ENCODE data around the gene LAD1.

The LAD1 gene

DNA sequence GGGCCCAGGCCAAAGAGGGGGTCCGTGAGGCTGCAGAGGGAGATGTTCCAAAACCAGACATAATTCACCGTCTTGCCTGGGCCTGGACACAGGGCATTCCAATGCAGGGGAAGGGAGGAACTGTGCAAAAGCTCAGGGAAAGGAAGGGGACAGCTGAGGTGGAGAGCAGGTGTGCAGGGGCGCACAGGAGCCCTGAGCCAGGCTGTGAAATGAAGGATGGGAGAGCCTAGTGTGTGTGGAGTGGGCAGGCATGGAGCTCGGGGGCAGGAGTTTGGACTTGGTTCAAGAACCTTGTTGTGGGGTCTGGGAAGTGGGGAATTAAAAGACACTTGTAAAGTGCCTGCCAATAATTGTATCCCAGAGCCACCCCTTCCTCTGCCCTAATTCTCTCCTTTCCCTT is 20.1 kb upstream of the LAD1 start:
- DNase-seq (ENCODE audit: low spot score): no peak

DNA sequence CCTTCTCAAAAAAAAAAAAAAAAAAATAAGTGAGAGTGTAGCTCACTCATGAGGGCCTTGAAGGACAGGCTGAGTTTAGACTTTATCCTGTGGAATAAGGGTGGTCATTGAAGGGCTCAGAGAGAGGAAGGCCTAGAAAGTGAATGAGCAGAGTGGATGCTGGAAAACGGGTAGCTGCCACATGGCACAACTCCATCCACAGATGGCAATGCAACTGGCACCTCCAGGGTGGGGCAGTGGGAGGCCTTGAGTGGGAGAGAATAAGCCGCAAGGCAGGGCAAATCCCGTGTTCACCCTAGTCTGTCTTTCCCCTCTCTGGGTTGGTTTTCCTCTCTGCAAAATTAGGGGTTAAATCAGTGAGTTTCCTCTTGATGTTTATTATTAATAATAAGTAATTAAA is 19.3 kb upstream of the LAD1 start:
- DNase-seq (ENCODE audit: low spot score): no peak

DNA sequence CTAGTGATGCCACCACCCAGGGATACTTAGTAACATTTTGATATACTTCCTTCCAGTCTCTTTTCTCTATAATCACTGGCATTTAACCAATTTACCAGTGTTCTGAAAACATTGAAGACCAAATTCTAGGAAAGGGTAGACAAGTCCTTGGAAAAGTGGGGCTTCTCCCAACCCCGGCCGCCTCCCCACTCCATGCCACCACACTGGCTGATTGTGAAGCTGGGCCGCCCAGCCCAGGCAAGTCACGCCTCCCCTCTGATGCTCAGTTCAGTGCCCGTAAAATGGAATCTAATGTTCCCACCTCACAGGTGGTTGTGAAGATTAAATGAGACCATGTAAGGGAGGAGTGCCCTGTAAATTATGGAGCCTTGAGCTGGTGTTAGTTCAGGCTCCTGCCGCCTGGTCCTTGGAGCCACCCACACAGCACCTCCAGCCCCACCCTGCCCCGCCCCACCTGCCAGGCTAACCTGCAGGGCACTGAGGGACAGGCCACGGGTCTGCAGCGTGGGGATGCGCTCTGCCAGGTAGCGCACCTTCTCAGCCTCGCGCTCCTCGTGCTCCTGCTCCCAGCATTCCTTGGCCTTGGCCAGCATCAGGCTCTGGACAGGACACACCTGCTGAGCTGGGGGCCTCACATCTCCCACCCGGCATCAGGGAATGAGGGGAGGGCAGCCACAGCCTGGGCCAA is 15.1 kb upstream of the LAD1 start:
- no peak for DNase-seq (ENCODE audit: low spot score)

DNA sequence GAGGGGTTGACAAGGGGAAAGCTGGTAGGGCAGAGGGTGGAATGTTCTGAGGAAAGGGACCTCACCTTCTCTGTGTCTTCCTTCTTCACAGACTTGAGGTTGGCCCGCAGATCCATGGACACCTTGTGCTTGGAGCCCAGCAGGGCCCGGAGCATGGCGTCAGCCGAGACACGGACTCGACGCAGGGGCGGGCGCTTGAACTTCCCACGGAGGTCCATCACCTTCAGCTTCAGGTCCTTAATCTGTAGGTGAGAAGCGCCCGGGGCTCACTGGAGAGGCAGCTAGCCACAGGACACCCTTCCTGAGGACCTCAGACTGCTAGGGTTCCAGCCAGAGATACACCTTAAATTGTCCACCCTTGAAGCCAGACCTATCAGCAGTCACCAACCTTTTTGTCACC is 12.2 kb upstream of the LAD1 start:
- no peak for DNase-seq (ENCODE audit: low spot score)

DNA sequence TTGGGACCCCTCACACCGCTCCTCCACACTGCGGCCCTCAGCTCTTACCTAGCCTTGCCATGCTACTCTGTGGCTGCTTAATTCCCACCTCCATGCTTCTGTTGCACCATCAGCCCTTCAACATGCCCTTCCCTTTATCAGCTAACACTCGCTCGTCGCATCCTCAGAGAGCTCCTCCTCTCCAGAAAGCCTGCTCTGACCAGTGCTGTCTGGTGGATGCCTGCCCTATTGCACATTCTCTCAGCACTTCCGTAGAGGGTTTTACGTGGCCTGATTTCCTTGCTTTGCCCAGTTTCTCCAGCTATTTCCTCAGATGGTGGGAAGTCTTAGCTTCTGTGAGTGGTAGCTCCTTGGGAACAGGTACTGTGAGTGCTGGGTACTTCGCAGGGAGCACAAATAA is 10.3 kb upstream of the LAD1 start:
- no peak for DNase-seq (ENCODE audit: low spot score)

DNA sequence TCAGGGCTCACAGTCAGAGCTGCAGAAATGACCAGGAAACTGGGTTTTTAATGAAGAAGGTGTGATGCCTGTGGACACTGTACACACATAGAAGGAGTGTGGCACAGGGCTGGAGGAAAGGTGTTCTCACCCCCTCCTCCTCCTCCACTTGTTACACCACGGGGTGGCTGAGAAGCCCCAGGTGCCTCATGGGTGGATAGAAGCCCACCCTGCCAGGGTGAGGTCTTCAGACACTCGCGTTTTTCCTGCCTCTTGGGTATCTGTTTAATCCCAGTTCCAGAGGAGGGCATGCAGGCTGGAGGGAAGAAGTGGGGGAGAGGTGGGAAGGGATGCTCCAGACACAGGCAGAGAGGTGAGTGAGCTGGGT is 9.7 kb upstream of the LAD1 start:
- DNase-seq (ENCODE audit: low spot score): no peak

DNA sequence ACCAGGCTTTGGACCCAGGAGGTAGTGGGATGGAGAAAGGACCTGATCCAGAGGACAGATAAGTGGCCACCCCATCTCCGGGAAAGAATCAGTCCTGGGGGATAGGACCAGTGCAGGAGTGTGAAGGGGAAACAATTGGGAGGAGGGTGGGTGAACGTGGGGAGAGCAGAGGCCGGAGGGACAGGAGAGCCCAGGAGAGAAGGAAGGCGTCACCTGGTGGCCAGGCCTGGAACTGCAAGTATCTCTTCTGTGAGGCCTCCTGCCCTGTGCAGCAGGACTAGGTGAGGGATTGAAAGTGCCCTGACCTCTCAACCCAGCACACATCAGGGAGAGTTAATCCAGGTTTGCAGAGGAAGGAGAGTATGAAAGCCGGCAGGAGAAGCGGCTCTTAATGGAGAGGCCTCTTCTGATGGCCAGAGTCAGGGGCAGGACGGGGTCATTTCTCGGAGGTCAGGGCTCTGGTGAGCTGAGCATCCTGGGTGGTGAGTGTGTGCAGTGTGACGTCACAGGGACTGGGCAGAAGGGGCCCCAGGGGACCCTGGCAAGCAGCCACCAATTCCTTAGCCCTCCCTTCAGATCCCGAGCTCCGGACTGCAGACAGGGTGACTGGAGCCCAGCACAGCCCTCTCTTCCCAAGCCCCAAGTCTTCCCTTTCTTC is 9.2 kb upstream of the LAD1 start:
- DNase-seq (ENCODE audit: low spot score): peak; percentile 90

DNA sequence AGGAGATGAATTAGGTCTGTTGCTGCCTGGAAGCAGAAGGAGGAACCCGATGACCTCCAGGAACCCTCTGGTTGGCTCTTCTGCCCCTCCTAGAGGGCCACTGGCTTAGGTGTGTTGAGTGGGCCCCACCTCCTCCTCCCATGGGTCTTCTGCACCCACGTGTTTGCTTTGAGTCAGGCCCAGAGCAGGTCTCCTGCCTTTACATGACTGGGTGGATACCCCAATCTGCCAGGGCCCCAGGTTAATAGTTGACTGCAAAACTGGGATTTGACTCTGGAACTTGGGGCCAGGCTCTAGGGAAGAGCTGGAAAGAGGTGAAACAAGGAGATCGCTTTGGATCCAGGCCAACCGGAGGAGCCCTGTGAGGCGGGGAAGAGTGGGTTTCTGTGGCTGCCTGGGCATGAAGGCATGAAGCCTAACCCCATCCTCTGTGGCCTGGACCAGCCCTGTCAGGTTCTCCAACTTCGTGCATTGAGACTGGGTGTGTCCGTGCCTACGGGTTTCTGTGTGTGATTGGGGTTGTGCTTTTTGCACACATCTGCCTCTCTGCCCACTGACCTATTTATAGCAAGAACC is 7.8 kb upstream of the LAD1 start:
- DNase-seq (ENCODE audit: low spot score): no peak

DNA sequence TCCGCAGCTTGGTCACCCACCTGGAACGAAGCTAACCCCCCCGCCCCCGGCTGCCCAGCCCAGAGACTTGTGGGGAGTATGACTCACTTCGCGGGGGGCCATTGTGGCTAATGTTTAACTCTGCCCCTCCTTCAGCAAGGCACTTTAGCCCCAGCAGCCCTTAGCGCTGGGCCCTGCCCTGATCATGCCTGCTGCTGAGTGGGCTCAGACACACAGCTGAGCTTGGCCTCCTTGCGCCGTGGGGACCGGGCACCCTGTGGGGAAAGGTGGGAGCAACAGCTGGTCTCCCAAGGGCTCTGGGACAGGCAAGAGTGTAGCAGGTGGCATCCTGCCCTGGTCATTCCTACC is 6.3 kb upstream of the LAD1 start:
- DNase-seq (ENCODE audit: low spot score): no peak

DNA sequence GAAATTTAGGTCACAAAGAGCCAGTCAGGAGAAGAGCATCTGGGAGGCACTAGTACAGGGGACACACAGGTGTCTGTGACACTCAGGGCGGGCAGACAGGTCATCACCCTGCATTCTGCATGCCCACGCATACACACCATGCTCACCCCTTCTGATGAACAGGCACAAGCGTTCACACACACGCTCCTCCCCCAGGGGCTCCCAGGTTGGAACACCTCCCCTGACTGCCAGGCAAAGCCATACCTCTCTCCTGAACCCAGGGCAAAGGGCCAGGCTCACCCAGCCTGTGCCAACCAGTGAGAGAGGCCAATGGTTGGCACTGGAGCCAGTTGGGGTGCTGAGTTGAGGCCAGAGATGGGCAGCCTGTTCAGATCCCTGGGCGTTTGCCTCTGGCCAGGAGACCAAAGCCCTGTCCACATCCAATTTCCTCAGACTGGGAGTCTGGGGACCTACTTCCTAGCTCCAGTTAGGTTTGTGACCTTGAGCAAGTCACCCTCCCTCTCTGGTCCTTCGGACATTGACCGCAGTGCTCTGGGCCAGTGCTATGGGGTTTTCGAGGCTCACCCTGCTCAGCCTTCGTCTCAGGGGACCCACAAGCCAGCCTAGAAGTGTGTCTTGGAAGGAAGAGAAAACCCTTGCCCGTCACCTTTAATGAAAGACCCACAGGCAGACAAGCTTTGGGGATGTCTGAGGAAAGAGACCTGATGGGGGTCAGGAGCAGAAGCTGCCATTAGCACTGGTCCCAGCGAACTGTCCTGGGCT is 5.8 kb upstream of the LAD1 start:
- no peak for DNase-seq (ENCODE audit: low spot score)

DNA sequence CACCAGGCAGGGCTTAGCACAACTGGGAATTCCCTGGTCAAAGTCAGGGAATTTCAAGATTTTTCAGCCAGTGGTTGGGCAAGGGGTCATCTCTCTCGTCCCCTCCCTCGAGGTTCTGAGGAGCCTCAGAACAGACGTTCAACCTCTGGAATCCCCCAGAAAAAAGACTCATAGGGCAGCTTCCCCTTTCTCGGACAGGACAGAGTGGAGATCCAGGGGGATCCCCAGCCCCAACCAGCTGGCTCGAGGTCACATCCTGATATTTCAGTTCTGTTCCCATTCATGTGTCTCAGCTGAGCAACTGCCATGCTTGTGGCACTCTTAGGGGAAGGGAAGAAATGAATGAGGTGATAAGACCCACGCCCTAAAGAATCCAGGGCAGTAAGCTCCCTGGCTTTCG is 4.9 kb upstream of the LAD1 start:
- no peak for DNase-seq (ENCODE audit: low spot score)

DNA sequence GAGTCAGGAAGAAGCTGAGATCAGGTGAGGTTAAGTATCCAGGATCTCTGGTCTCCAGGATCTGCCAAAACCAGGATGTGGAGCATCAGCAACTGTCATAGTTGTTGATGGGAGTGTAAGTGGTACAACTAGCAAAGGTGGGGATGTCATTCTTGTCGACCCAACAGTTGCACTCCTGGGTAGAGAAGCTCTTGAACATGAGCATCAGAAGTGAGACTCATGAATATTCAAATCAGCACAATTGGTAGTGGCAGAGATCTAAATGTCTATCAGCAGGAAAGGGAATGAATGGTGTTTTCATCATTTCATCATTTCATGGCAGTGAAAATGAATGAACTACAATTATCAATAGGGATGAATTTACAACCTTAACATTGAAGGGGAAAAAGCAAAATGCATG is 4.2 kb upstream of the LAD1 start:
- DNase-seq (ENCODE audit: low spot score): no peak

DNA sequence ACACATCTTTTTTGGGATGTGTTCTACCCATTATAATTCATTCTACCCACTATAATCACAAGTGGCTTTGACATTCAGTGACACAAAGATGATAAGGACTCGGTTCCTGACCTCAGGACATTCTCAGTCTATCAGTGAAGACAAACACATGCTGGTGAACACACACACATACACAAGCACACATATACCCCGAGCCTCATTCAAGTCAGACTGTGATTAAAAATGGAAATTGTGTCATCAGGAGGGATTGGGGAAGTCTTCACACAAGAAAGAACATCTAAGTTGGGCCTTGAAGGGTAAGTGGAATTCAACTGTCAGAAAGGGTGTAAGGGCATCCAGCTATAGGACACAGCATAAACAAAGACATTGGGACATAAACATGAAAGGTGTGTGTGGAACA is 2.6 kb upstream of the LAD1 start:
- no peak for DNase-seq (ENCODE audit: low spot score)

DNA sequence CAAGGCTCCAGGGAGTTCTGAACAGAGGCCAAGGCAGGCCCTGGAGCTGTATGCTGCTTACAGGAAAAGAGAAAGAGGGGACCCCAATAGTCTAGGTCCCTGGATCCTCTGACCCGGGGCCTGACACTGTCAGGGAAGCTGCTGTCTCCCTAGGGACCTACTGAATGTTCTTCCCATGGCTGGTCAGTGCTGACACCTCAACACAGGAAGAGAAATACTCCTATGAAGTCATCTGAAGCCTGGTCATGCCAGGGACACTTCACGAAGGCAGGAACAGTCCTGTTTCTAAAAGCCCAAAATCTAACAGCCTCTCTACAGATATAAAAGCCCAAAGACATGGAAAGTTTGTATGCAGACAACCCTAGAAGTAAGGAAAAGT is 1.7 kb upstream of the LAD1 start:
- DNase-seq (ENCODE audit: low spot score): no peak

DNA sequence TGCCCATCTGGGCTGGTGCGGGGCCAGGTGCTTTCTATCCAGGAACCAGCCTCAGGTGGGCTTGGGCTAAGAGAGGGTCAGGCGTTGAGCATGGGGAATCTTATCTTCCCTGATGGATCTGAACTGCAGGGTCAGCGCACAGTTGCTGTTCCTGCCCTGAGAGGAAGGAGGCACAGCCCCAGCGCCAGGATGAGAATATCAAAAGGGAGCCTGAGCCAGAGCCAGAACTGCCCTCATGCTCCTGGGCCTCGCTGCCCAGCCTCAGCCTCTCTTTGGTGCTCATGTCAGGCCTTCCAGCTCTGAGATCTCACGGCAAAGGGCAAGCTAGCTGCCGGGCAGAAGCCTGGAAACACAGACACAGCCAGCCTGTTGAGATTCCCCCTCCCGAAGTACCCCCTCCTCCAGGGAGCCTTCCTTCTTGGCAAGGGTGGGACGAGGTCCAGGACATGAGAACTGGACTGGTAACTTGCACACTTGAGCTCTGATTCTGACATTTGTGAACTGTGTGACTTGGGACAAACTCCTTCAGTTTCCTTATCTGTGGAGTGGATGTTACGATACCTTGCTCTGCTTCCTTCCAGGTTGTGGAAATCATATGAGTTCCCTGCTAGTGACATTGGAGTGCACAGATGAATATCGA is 1.2 kb upstream of the LAD1 start:
- no peak for DNase-seq (ENCODE audit: low spot score)

DNA sequence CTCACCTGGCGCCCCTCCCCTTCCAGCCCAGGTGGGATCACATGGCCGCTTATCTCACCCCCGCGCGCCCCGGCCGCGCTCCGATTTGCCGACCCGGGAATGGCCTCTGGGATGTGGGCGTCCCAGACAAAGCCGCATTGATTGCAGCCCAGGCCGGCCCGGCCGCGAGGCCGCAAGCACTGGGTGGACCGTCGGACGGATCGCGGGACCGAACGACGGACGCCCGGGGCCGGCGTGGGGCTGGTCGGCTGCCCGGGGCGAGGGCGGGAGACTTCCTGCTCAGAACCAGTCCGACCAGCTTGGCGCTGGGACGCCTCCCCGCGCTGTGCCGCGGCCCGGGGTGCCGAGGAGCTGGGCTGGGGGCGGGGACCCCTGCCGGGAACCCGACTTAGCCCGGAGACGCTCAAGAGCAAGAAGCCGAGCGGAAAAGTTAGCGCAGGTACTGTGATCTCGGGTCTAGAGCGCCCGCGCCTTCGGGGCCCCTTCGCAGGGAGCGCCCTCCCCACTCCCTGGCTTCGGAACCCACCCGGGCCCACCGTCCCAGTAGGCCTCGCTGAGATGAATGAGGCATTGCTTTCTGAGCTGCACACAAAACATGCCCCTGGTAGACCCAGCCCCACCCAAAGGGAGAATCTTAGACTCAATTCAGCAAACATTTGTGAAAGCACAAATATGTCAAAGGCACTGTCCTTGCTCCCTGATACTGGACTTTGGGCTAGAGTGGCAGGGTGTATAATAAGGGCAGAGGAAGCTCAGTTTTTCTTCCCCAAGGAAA is 415 bp upstream of the LAD1 start:
- DNase-seq (ENCODE audit: low spot score): peak; percentile 70

DNA sequence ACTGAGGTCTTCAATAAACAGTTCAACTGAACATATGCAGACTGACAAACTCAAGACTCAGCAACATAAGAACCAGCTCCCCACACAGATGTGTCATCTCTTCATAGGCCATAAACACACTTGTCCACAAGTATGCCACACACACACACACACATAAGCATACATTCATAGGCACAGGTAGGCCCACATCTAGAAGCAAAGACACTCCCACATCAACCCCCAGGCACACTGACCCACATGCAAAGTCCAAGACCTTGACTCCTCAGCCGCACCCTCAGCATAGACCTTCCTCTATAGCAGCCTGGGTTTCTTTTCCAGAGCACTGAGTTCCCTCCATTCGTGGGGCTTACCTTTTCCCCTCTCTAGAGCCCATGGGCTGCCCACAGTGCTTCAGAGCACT is 1.4 kb downstream of the LAD1 start:
- DNase-seq (ENCODE audit: low spot score): no peak

DNA sequence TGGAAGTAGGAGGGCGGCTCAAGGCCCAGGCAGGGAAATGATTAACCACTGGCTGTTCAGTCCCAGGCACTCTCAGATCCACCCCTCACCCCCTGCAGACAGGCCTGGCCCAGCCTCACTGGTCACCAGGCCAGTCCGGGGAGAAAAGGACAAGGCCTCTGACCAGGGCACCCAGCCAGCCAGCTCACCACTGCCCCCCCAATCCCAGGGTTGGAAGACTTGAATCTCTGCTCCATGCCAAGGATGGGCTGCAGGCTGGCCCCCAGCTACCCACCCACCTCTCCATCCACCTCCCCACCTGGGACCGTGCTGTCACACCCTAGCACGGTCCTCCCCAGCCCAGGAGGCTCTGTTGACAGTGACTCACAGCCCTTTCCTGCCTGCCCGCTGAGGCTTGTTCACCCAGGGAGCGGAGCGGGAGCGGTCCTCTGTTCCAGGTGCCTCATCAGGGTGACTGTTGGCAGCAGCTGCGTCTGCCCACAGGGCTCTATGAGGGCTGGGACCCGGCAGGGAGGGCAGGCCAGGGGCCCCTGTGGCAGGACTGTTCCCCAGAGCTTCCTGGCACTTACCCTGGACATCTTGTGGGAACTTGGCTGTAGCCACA is 2.2 kb downstream of the LAD1 start:
- no peak for DNase-seq (ENCODE audit: low spot score)

DNA sequence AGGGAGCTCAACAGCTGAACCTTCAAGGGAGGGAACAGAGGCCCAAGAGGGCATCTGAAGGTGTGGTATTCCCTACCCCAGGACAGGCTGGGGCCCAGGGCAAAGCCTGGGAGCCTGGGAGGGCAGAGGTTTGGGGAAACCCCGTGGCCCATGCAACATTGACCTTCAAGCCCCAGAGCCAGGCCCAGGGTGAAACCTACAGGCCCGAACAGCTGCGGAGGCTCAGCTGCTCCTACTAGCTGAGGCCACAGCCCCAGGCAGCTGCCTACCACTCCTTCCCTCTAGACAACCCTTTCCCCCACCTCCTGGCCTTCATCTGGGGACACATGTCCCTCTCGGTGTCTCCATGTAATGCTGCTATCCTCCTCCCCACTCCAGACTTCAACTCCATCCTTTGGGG is 3.2 kb downstream of the LAD1 start:
- DNase-seq (ENCODE audit: low spot score): no peak

DNA sequence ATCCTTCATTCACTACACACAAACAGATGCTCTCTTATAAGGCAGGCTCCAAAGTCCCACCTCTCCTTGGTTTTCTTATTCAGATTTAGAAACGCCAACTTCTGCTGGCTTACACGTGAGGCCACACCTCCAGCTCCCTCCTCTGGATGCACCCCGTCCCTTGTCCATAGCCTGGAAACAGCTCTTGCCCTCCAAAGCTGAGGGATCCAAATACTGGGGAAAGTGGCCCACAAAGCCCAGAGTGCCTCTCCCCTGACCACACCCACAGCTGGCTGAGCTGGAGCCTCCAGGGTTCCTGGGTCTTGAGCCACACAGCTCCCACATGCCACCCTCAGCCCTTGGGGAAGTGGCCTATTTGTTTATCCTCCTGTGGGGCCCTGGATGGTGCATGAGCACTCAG is 4.5 kb downstream of the LAD1 start:
- DNase-seq (ENCODE audit: low spot score): no peak

DNA sequence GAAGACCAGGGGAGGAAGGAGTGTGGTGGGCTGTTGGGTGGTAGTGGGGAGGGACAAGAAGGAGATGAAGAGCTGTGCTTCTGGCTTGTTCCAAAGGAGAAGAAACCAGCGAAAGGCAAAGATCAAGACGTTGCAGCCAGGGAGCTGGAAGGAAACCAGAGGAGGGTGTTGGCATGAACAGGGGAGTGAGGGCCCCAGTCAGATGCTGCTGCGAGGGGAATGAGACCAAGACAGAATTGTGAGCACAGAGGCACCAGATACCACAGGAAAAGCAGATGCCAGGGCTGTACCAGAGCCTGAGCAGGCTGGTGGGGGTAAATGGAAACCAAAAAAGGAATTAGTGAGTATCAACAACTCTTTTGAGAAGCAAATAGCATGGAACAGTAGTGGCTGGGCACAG is 6.0 kb downstream of the LAD1 start:
- DNase-seq (ENCODE audit: low spot score): no peak

Measured in ecto neural progenitor cell (in vitro differentiated cells).